GM10248 (cell line): Measurements from ENCODE around the gene EMX2.

Source experiments
- CTCF ChIA-PET: fragments of 300-600 bp; sonication (Branson Sonifier 250); formaldehyde crosslinking; extraction: SDS; loops from one replicate; lab custom pipeline; 2021; ENCODE audit warnings: antibody characterized with exemption; lab: Yijun Ruan, JAX
- POLR2A ChIA-PET: fragments of 350-650 bp; sonication (Branson Sonifier 250); formaldehyde crosslinking; extraction: SDS; loops from one replicate; lab custom pipeline; 2020; ENCODE audit warnings: antibody characterized with exemption; lab: Yijun Ruan, JAX
- DNase-seq: peaks from one replicate; pipeline ENCODE4 v3.0.0; 2012; ENCODE audit errors: extremely low spot score
- CTCF ChIP-seq: IDR thresholded peaks from 2 replicates; pipeline ENCODE4 v1.5.1; 2012; ENCODE audit warnings: mild to moderate bottlenecking, low read depth; ENCODE audit errors: extremely low read depth, missing control alignments, control extremely low read depth

The EMX2 gene

GRCh38 chr10:117534321-117535297 lies 7.9 kb upstream of the EMX2 start:
- DNase-seq = peak; percentile 16
- POLR2A ChIA-PET = no interaction called here
- CTCF ChIA-PET = interaction anchor here (1.1 to 1.4 kb wide), 2 partner anchors 38 to 103 kb away, joined by 3 to 4 read pairs; no protein-coding TSS in a partner anchor
- TF ChIP-seq CTCF = no peak

GRCh38 chr10:117535298-117536071 lies 7.1 kb upstream of the EMX2 start:
- ChIA-PET CTCF (interaction anchor here (1.2 to 1.6 kb wide), 4 partner anchors 39 to 195 kb away, joined by 3 to 4 read pairs (median 4); no protein-coding TSS in a partner anchor), POLR2A (no interaction called here)
- TF ChIP-seq CTCF = no peak
- DNase-seq = peak; percentile 19

GRCh38 chr10:117536072-117536865 lies 6.3 kb upstream of the EMX2 start:
- ChIA-PET POLR2A (no interaction called here), CTCF (interaction anchor here (0.6 to 3.3 kb wide), 8 partner anchors 11 to 705 kb away, joined by 3 to 20 read pairs (median 4); no protein-coding TSS in a partner anchor)
- peak; percentile 18 for DNase-seq
- TF ChIP-seq CTCF = no peak

GRCh38 chr10:117536866-117537435 lies 5.6 kb upstream of the EMX2 start:
- no peak for TF ChIP-seq CTCF
- POLR2A ChIA-PET = no interaction called here
- peak; percentile 19 for DNase-seq
- CTCF ChIA-PET = interaction anchor here (0.6 to 3.3 kb wide), 10 partner anchors 11 to 707 kb away, joined by 3 to 20 read pairs (median 4); no protein-coding TSS in a partner anchor

GRCh38 chr10:117537436-117537903 lies 5.1 kb upstream of the EMX2 start:
- DNase-seq = peak; percentile 54
- POLR2A ChIA-PET = no interaction called here
- CTCF ChIA-PET = interaction anchor here (0.9 to 3.3 kb wide), 14 partner anchors 14 to 921 kb away, joined by 3 to 20 read pairs (median 4); no protein-coding TSS in a partner anchor
- TF ChIP-seq CTCF = peak; percentile 57
